ENCODE results near the gene ASB7. TPM values are rescaled to one million over a fixed set of nuclear protein-coding genes. Genes with fewer than 3 reads are reported as not detected.
"Not testable (repeated sequence)": the region's sequence is repeated elsewhere in the genome, so short reads cannot be mapped to it uniquely, and the experiment has no call there.

Gene ASB7
- total RNA-seq, 2 donors from 2014 or later = 16.4 to 30.3 TPM

DNA sequence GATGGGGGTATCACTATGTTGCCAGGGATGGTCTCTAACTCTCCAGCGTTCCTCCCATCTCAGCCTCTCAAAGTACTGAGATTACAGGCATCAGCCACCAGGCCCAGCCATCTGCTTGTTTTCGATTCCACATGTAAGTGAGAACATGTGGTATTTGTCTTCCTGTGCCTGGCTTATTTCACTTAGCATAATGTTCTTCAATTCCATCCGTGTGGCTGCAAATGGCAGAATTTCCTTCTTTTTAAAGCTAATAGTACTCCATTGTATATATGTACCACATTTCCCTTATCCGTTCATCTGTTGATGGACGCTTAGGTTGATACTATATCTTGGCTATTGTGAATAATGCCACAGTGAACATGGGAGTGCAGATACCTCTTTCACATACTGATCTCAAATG lies 70.6 kb downstream of the ASB7 start:
- no peak for ATAC-seq (replicated peaks)
- Mint-ChIP-seq H3K27me3 (peaks cover 3% of the 10 kb centered on the region), H3K27ac (no peak overlapping the region), H3K4me3 (no peak overlapping the region), H3K4me1 (no peaks in the 10 kb centered on the region), H3K36me3 (ENCODE audit: low read depth) (no peaks in the 10 kb centered on the region), H3K9me3 (no peaks in the 10 kb centered on the region)

DNA sequence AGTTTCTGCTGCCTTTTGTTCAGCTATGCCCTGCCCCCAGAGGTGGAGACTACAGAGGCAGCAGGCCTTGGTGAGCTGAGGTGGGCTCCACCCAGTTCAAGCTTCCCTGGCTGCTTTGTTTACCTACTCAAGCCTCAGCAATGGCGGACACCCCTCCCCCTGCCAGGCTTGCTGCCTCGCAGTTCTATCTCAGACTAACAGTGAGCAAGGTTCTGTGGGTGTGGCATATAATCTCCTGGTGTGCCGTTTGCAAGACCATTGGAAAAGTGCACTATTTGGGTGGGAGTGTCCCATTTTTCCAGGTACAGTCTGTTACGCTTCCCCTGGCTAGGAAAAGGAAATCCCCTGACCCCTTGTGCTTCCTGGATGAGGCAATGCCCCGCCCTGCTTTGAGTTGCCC lies 76.8 kb downstream of the ASB7 start:
- not testable (repeated sequence) for H3K27ac Mint-ChIP-seq; H3K4me1 Mint-ChIP-seq; ATAC-seq (replicated peaks); H3K36me3 Mint-ChIP-seq (ENCODE audit: low read depth); H3K27me3 Mint-ChIP-seq; H3K4me3 Mint-ChIP-seq; H3K9me3 Mint-ChIP-seq

DNA sequence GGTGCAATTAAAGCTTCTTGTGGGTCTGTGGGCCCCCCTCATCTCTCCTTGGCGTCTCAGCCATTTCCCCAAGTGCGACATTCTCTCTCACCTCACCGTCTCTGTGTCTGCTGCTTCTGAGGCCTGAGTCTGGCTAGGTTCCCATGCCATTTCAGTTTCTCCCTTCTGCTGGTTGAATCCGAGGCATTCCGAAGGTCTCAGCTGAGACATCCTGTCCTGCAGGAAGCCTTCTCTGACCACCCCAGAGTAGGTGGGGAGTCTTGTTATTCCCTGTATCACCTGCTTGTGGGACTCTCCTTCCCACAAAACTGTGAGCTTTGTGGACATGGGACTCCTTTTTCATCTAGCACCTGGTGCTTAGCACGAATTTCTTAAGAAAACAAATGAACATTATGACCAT lies 78.3 kb downstream of the ASB7 start:
- Mint-ChIP-seq H3K27ac (no peak overlapping the region), H3K4me3 (no peak overlapping the region), H3K4me1 (no peaks in the 10 kb centered on the region), H3K27me3 (peaks cover 8% of the 10 kb centered on the region), H3K36me3 (ENCODE audit: low read depth) (no peaks in the 10 kb centered on the region), H3K9me3 (peaks cover 3% of the 10 kb centered on the region)
- no peak for ATAC-seq (replicated peaks)

DNA sequence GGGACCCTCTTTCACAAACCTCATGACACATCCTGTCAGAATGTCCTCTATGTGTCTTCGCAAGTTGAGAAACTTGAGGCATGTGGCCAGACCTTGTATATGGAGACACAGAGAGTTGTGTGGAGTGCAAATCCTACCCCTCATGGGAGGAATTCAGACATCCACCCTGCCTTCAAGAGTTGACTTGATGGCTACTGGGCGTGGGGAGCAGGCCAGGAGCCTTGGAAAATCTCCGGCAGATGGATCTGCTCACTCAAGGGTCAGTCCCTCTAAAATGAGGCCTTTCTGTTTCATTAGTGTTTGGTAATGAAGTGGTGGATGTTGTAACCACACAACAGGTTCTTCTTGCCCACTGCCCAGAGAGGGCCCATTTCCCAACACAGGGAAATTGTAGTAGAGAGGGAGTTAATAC lies 79.0 kb downstream of the ASB7 start:
- no peak for ATAC-seq (replicated peaks)
- no peaks in the 10 kb centered on the region for H3K36me3 Mint-ChIP-seq (ENCODE audit: low read depth)
- H3K4me3 Mint-ChIP-seq = no peak overlapping the region
- H3K4me1 Mint-ChIP-seq = no peaks in the 10 kb centered on the region
- H3K27ac Mint-ChIP-seq = no peak overlapping the region
- peaks cover 3% of the 10 kb centered on the region for H3K9me3 Mint-ChIP-seq
- peaks cover 10% of the 10 kb centered on the region for H3K27me3 Mint-ChIP-seq

DNA sequence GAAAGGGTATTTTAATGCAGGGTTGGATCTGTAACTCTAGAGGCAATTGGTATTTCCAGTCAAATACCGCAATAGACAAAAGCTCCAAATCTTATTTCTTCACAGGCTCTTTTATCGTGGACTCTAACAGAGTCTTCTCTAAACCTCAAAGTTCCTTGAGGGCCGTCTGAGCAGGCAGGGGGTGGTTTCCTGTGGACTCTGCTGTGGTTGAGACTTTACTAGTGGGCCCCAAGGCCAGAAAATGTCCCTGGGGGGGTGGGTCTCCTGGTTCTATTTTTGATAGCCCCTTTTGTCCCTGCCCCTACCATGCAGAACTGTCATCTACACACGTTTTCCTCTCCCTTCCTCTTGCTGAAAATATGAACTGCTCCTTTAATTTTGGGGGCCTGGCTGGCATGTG lies 80.1 kb downstream of the ASB7 start:
- Mint-ChIP-seq H3K4me1 (no peaks in the 10 kb centered on the region), H3K27ac (no peak overlapping the region)
- ATAC-seq (replicated peaks) = no peak

DNA sequence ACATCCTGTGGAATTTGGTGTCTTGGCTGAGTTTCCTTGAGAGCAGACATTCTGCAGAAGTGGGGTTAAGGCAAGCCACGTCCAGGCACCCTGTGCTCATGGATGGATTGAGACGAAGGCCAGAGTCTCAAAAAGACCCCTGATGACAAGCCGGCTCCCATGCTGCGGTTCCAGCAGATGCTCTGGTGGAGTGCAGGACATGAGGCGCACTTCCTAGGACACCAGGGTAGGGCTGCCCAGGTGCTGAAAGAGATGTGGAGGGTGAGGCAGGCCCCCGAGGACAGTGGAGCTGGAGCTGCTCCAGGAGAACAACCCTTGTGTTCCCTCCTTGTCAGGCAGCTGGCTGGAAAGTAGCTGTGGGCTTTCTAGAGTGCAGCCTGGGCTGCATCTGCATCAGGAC lies 81.0 kb downstream of the ASB7 start:
- Mint-ChIP-seq H3K4me1 (no peaks in the 10 kb centered on the region), H3K4me3 (no peak overlapping the region), H3K9me3 (no peaks in the 10 kb centered on the region), H3K27me3 (peaks cover 12% of the 10 kb centered on the region), H3K27ac (no peak overlapping the region), H3K36me3 (ENCODE audit: low read depth) (no peaks in the 10 kb centered on the region)
- ATAC-seq (replicated peaks) = no peak

More for the DNA sequence above, 80.1 kb downstream of the ASB7 start:
- Mint-ChIP-seq H3K27me3 (peaks cover 8% of the 10 kb centered on the region), H3K9me3 (peaks cover 3% of the 10 kb centered on the region), H3K4me3 (no peak overlapping the region), H3K36me3 (ENCODE audit: low read depth) (no peaks in the 10 kb centered on the region)

DNA sequence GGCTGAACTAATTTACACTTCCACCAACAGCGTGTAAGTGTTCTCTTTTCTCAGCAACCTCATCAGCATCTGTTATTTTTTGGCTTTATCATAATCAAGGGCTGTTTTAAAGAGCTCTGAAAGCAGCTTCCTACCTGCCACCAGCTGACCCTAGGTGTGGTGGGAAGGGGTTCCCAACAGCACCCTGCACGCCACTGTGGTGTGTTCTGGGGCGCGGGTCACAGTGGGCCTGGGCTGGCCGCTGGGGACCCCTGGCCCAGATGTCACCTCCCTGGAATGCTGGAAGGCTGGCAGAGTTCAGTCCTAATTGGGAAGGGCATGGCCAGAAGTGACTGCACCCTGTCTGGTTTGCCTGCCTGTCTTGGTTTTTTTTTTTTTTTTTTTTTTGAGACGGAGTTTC lies 82.2 kb downstream of the ASB7 start:
- H3K4me3 Mint-ChIP-seq = no peak overlapping the region
- H3K9me3 Mint-ChIP-seq = no peaks in the 10 kb centered on the region
- no peaks in the 10 kb centered on the region for H3K36me3 Mint-ChIP-seq (ENCODE audit: low read depth)
- H3K27ac Mint-ChIP-seq = no peak overlapping the region
- H3K4me1 Mint-ChIP-seq = no peaks in the 10 kb centered on the region
- no peak for ATAC-seq (replicated peaks)
- H3K27me3 Mint-ChIP-seq = peaks cover 12% of the 10 kb centered on the region

DNA sequence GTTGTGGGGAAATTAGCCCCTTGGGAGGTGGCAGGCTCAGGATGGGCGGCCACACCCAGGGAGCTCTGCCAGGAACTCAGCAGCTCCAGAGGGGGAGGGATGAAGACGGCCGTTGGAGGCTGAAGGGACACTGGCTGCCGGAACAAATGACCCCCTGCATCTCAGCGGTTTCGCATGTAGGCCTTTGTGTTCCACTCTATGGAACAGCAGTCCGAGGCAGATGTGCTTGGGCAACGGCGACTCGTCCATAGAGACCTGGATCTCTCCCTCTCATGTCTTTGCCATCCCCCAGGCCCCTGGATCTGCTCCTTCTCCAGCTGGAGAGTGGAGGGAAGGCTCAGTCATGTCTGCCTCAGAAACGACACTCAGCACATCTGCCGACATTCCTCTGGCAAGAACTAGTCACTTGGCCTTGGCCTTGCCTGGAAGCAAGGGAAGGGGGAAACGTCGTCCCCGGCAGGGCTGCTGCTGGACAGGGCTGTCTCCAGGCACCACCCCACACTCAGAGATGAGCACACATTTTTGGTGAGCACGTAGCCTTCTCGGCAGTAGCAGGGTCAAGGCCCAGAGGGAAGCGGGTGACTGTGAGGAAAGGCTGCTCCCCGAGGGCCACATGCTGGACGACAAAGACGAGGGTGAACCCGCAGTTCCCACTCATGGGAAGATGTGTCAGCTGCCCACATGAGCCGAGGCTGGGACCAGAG lies 83.8 kb downstream of the ASB7 start:
- Mint-ChIP-seq H3K27ac (no peak overlapping the region), H3K4me3 (no peak overlapping the region), H3K9me3 (no peaks in the 10 kb centered on the region), H3K36me3 (ENCODE audit: low read depth) (no peaks in the 10 kb centered on the region), H3K4me1 (no peaks in the 10 kb centered on the region), H3K27me3 (peaks cover 7% of the 10 kb centered on the region)
- no peak for ATAC-seq (replicated peaks)

DNA sequence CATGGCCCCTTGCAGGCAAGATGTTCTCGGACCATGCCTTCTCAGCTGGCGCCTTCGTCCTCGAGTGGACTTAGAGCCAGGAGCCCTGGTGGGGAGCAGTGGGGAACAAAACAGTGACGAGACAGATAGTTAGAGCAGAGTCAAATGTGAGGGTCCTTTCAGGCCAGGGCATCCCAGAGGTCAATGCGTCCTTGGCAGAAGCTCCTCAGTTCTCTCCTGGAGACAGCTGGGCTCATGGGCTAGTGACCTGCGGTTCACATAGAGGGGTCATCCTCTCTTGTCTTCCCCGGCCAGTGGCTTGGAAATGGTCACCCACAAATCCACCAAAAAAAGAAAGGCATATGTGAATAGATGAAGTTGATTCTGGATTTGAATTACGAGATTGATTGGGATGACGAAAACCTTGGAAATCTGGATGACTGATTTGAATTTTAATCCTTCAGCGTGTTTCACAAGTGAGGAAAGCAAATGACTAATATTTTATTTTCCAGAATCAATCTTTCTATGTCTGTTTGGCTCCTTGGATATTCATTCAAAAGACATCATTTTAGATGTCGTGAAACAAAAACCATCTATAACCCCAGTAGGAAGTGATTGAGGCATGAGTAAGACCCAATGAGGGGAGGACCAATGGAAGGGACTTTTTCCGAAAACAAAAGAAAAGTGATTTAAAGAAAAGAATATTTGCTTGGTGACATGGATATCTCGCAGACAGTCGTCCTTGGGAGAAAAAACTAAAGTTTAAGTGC lies 84.5 kb downstream of the ASB7 start:
- no peak for ATAC-seq (replicated peaks)
- H3K4me1 Mint-ChIP-seq = no peaks in the 10 kb centered on the region
- H3K36me3 Mint-ChIP-seq (ENCODE audit: low read depth) = no peaks in the 10 kb centered on the region
- H3K27ac Mint-ChIP-seq = no peak overlapping the region
- H3K27me3 Mint-ChIP-seq = peaks cover 7% of the 10 kb centered on the region
- H3K4me3 Mint-ChIP-seq = no peak overlapping the region
- no peaks in the 10 kb centered on the region for H3K9me3 Mint-ChIP-seq

DNA sequence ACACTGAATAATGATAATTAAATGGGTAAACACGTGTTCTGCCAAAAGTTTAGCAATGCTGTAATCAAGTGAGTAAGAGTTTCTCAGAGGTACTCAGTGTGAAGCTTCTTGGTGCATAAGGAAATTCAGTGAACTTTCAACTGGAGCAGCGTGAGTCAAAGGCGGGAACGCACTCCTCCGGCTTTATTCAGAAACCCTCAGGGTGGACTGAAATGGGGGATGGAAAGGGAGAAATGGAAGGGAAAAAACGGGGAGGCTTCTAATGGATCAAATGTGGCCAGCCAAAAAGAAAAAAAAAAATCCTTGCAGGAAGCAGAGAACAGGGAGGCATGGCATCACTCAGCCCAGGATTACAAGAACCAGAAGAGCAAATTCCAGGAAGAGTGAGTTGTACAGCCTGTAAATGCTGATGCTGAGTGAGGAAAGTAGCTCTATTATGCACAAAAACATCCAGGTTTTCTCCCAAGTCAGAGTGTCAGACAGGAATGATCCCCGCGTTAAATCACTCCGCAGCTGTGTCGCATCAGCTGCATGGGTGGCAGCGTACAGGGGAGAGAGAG lies 85.3 kb downstream of the ASB7 start:
- Mint-ChIP-seq H3K9me3 (no peaks in the 10 kb centered on the region), H3K27ac (no peak overlapping the region), H3K4me1 (no peaks in the 10 kb centered on the region), H3K36me3 (ENCODE audit: low read depth) (no peaks in the 10 kb centered on the region), H3K27me3 (peaks cover 7% of the 10 kb centered on the region), H3K4me3 (no peak overlapping the region)
- ATAC-seq (replicated peaks) = no peak

DNA sequence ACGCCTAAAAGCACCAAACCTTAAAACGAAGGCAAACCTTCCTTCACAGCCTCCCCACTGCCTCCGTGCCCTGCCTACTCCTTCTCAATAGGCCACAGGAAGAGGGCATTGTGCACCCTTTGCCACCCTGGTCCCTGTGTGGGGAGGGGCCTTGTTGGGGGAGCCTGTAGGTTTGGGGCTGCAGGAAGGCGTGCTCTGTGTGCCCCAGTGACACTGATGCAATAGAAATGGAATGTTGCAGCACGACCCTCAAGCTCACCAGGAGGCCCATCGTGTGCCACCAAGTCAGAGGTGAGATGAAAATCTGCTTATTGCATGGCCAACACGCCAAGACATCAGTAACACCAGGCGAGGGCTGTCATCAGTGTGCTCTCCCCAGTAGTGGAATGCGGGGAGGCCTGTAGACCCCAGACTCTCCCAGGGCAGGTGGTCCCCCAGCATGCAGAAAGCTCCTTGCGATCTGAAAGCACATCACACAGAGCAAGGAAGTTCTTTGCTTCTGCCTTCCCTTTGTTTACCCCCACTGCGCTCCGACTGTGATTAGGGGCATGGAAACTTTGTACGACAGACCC lies 86.2 kb downstream of the ASB7 start:
- Mint-ChIP-seq H3K4me1 (no peaks in the 10 kb centered on the region), H3K4me3 (no peak overlapping the region), H3K36me3 (ENCODE audit: low read depth) (no peaks in the 10 kb centered on the region), H3K27me3 (peaks cover 12% of the 10 kb centered on the region), H3K27ac (no peak overlapping the region), H3K9me3 (no peaks in the 10 kb centered on the region)
- no peak for ATAC-seq (replicated peaks)

DNA sequence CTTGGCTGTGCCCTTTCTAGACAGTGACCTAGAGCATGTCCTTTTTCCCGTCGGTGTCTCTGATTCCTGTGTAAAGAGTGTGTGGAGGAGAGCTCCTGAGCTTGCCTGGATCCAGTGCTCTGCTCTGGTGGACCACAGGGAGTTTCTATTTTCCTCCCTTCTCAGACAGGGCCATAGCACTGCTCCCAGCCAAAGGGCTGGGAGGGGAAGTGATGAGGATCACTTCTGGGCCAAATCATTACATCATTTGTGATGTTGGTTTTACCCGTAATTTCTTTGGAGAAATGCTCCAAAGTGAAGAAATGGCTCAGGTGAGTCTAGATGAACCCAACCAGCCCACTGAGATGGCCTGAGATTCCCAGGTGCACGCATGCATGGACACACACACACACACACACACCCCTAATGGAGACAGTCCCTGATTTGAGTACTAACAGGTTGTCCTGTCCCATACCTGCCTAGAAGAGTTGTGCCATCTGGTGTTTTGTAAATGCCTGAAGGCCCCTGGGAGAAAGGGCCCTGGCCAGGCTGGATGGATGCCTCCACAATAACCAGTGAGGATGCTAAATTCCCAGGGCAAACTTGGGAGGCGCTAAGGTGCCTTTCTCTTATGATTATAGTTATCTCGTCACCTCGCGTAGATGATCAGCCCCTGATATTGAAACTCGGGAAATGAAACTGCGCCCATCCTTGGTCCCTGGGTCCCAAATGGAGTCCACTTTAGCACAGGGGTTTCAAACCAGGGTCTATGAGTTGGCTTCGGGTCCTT lies 86.9 kb downstream of the ASB7 start:
- no peak for ATAC-seq (replicated peaks)
- Mint-ChIP-seq H3K36me3 (ENCODE audit: low read depth) (no peaks in the 10 kb centered on the region), H3K9me3 (no peaks in the 10 kb centered on the region), H3K4me3 (no peak overlapping the region), H3K27ac (no peak overlapping the region), H3K27me3 (peaks cover 18% of the 10 kb centered on the region), H3K4me1 (no peaks in the 10 kb centered on the region)

DNA sequence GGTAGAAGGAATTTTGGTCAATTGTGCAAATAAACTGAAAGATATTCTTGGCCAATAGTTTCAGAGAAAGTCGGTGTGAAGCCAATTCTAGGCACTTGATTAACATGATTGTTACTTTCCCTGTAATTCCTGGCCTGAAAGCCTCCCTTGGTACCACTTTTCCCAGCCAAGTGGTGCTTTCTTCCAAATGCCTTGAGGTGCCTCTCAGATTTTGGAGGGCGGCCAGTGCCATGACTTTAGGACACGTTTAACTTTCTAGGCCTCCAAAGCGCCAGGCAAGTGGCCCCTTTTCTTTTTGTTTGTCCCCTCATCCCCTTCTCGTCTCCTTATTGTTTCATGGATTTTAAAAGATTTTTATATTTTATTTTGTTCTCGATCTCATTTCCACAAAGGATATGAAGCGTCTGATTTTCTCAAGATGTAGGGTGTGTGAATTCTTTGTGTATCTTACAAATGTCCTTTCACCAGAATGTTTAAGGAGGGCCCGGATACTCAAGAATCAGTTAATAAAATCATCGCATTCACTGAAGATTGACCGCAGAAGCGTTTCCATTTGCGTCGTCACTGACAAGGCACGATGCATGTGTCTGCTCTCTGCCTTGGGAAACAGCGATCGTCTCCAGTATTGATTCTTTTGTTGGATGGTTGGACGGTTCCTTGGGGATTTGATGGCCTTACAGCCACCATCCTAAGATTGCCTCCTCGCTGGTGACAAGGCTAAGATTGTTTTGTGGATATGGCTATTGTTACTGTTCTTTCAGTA lies 87.8 kb downstream of the ASB7 start:
- Mint-ChIP-seq H3K27me3 (peaks cover 20% of the 10 kb centered on the region), H3K27ac (no peak overlapping the region), H3K9me3 (no peaks in the 10 kb centered on the region), H3K4me3 (no peak overlapping the region), H3K36me3 (ENCODE audit: low read depth) (no peaks in the 10 kb centered on the region), H3K4me1 (no peaks in the 10 kb centered on the region)
- no peak for ATAC-seq (replicated peaks)

DNA sequence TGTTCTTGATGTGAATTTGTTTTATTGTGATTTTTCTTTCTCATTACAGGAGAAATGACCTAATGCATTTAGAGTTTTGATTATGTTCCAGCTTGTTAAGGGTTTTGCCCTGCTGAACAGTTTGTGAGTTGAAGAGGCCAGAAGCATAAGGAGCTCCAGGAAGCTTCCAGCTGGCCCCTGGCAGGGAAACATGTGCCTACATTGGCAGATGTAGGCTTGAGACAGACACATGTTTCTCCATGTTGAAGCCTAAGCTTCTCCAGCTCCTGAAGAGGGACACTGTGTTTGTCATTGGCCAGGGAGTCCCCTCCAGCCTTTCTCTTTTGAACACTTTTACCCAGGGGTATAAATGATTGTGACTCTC lies 88.4 kb downstream of the ASB7 start:
- Mint-ChIP-seq H3K4me3 (no peak overlapping the region), H3K36me3 (ENCODE audit: low read depth) (no peaks in the 10 kb centered on the region), H3K9me3 (no peaks in the 10 kb centered on the region), H3K4me1 (no peaks in the 10 kb centered on the region), H3K27me3 (peaks cover 22% of the 10 kb centered on the region), H3K27ac (no peak overlapping the region)
- no peak for ATAC-seq (replicated peaks)

All from activated T-helper 17 cell treated with anti-CD3 and anti-CD28 coated beads, Interleukin-2, amount 50 U/mL, for 72 hours (primary cell).